GM12865 (cell line): ENCODE data around the gene PANX2.
"Not testable (repeated sequence)": the region's sequence is repeated elsewhere in the genome, so short reads cannot be mapped to it uniquely, and the experiment has no call there.

ENCODE experiments used
- DNase-seq: peaks from one replicate; pipeline ENCODE4 v3.0.0; 2010; ENCODE audit warnings: low read depth
- H3K4me3 ChIP-seq: 2 replicates; pipeline ENCODE4 v1.5.1; 2011; ENCODE audit warnings: mild to moderate bottlenecking, low read depth, low read length, control low read depth
- TF ChIP-seq, protein P1 (sequence below): IDR thresholded peaks from 2 replicates; pipeline ENCODE4 v1.5.1; 2011; ENCODE audit warnings: low read length, control low read depth, low read depth, inconsistent platforms; ENCODE audit not compliant: insufficient read depth; ENCODE audit errors: missing control alignments

The PANX2 gene

DNA sequence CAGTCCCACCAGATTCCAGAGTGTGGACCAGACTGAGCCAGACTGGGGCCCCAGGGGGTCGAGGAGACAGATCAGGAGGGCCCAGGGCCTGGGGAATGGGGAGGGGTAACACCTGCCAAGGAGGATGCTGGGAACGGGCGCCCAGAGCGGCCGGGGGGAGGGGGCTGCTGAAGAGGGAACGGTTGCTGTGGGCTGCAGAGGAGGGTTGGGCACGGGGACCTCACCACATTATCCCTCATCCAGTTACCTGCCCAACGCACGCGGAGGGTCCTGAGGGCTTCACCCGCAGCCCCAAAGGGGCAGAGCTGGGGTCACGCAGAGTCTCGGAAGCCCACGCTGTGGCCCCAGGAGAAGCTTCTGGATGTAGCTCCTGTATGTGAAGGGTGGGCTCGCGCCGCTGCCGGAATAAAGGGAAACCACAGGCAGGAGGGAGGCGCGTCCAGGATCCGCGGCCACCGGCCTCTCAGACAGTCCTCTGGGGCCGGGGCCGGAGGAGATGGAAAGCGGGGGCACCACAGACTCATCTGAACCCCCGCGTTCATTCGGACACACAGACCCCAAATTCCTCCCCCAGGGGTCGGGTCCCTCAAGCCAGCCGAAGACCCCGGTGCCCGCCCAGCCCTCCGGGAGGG is 29.4 kb downstream of the PANX2 start:
- H3K4me3 ChIP-seq: peak overlapping the region; percentile 78
- no peak for DNase-seq
- TF ChIP-seq, protein P1, sequence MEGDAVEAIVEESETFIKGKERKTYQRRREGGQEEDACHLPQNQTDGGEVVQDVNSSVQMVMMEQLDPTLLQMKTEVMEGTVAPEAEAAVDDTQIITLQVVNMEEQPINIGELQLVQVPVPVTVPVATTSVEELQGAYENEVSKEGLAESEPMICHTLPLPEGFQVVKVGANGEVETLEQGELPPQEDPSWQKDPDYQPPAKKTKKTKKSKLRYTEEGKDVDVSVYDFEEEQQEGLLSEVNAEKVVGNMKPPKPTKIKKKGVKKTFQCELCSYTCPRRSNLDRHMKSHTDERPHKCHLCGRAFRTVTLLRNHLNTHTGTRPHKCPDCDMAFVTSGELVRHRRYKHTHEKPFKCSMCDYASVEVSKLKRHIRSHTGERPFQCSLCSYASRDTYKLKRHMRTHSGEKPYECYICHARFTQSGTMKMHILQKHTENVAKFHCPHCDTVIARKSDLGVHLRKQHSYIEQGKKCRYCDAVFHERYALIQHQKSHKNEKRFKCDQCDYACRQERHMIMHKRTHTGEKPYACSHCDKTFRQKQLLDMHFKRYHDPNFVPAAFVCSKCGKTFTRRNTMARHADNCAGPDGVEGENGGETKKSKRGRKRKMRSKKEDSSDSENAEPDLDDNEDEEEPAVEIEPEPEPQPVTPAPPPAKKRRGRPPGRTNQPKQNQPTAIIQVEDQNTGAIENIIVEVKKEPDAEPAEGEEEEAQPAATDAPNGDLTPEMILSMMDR: no peak

DNA sequence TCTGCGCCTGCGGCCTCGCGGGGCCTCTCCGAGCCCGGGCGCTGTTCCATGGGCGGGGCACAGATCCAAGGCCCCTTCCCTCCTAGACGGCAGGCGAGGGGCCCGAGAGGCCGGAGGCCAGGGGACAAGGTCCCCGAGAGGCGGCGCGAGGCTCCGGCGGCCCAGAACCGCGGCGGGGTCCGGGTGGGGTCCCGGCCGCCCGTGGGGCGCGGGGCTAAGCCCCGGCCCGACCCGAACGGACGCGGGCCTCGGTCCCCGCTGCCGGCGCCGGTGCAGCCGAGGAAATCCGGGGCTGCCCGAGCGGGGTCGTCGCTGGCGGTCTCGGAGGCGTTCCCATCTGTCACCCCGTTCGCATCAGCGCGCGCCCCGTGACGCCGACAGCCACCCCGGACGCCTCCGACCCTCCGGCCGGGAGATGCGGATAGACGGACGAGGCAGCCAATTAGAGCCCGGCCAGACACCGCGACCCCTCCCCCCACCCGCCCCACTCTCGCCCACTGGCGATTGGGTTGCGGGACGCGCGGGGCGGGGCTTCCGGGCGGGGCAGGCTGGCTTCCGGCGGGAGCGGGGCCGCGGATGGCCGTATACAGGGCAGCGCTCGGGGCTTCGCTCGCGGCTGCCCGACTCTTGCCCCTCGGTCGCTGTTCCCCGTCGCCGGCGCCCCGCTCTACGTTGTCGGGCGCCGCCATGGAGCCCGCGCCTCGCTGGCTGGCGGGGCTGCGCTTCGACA is 30.1 kb downstream of the PANX2 start, which contains the start of gene SELENOO:
Gene SELENOO (plus strand): TSS at position 551 of the 730 bp plus-strand sequence. CDS start 26 bp downstream, at position 577.
- peak; percentile 95 for DNase-seq
- TF ChIP-seq, protein P1: no peak
- peak within 1 kb of the TSS; percentile 85 for H3K4me3 ChIP-seq

DNA sequence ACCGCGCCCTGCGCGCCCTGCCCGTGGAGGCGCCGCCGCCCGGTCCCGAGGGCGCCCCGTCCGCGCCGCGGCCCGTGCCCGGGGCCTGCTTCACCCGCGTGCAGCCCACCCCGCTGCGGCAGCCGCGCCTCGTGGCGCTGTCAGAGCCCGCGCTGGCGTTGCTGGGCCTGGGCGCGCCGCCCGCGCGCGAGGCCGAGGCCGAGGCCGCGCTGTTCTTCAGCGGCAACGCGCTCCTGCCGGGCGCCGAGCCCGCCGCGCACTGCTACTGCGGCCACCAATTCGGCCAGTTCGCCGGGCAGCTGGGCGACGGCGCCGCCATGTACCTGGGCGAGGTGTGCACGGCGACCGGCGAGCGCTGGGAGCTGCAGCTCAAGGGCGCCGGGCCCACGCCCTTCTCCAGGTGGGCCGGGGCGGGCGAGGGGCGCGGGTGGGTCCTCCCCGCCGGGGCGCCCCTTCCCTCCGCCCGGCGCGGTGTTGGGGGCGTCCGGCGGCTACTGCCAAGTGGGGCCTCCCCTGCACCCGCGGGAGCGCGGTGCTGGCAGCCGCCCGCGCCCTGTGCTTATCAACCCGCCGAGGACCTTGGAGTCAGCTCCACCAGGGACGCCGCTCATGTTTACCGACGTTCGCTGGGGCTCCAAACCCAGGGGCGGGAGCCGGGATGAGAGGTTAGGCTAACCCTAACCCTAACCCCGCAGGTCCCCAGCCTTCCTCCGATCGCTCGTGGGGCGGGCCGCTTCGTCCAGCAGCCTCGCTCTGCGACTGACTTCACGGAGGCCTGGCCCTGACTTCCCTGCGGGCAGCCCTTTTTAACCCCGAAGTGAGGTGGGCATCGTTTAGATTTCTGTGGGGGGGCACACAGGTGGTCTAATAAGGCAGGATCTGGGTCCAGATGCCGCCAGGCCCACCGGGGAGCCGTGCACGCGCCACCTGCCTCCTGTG is 30.9 kb downstream of the PANX2 start:
- H3K4me3 ChIP-seq: peak overlapping the region; percentile 85
- peak; percentile 38 for DNase-seq

DNA sequence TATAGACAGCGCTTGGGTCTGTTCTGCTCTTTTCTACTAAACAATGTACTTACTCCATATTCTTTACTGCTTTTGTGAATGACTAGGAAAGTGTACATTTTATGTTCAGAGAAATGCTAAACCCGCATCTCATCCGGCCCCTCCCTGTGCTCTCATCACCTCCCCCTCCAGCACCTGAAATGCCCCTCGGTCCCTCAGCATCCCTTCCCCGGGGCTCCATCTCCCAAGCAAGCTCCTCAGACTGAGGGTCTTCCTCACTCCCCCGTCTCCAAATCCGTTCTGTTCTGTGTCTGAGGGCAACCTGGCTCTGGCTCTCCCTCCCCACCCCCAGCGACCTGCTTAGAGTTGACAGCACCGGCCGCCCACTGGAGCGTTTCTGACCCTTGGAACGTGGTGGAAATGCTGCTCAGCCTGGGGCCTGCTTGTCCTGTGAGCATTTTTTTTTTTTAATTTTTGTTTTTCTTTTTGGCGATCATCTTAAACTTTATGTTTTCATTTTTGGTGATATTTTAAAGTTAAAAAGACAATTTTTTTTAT is 31.7 kb downstream of the PANX2 start:
- H3K4me3 ChIP-seq: peak overlapping the region; percentile 85
- TF ChIP-seq, protein P1: no peak
- no peak for DNase-seq

More for the DNA sequence above, 30.9 kb downstream of the PANX2 start:
- TF ChIP-seq, protein P1: no peak

DNA sequence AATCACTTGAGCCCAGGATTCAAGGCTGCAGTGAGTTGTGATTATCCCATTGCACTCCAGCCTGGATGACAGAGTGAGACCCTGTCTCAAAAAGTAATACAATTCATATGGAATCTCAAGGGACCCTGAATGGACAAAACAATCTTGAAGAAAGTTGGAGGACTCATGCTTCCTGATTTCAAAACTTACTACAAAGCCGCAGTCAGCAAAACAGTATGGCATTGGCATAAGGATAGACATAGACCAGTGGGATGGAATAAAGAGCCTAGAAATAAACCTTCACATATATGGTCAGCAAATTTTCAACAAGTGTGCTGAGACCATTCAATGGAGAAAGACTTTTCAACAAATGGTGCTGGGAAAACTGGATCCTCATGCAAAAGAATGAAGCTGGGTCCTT is 32.8 kb downstream of the PANX2 start:
- TF ChIP-seq, protein P1: no peak
- H3K4me3 ChIP-seq: no peak overlapping the region

DNA sequence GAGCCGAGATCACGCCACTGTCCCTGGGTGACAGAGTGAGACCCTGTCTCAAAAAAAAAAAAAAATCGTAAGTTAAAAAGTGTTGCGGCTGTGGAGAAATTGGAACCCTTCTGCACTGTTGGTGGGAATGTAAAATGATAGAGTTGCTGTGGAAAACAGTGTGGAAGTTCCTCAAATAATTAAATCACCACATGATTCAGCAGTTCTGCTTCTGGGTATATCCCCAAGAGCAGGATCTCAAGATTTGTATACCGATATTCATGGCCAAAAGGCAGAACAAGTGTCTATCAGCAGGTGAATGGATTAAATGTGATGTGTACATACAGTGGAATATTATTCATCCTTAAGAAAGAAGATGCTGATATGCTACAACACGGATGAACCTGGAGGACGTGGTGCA is 34.0 kb downstream of the PANX2 start:
- DNase-seq: no peak
- TF ChIP-seq, protein P1: no peak
- no peak overlapping the region for H3K4me3 ChIP-seq

More for the DNA sequence above, 32.8 kb downstream of the PANX2 start:
- DNase-seq: no peak

DNA sequence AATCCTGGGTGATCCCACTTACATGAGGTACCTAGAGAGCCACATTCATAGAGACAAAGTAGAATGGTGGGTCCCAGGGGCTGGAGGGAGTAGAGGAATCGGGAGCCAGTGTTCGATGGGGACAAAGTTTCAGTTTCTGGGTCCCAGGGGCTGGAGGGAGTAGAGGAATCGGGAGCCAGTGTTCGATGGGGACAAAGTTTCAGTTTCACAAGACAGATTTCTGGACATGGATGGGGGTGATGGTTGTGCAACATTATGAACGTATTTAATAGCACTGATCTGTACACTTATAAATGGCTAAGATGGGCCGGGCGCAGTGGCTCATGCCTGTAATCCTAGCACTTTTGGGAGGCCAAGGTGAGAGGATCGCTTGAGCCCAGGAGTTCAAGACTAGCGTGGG is 34.5 kb downstream of the PANX2 start:
- not testable (repeated sequence) for H3K4me3 ChIP-seq, DNase-seq
